Liver (tissue), 9 donors: ENCODE results near the gene JAKMIP1. TPM values are rescaled to one million over a fixed set of nuclear protein-coding genes. Genes with fewer than 3 reads are reported as not detected.

Experiments used
- DNase-seq: peaks from one replicate; pipeline ENCODE4 v3.0.0-alpha.2; 2017; ENCODE audit warnings: low spot score
- H3K27ac ChIP-seq, 2 donors: one replicate each; pipeline ENCODE4 v1.7.0; 2013; ENCODE audit warnings: inconsistent platforms in 2 of 2, low read length in 2 of 2, control low read depth in 1 of 2, low read depth in 1 of 2, mild to moderate bottlenecking in 1 of 2
- H3K27me3 ChIP-seq, 4 donors: one replicate each; pipeline versions ENCODE4 v1.6.1 to v1.7.0; 2013; ENCODE audit warnings: low read length in 3 of 4, inconsistent platforms in 1 of 4, mild to moderate bottlenecking in 1 of 4, moderate library complexity in 1 of 4; ENCODE audit not compliant: control insufficient read depth in 4 of 4, insufficient read depth in 4 of 4
- H3K36me3 ChIP-seq, 4 donors: one replicate each; pipeline versions ENCODE4 v1.6.1 to v1.7.0; 2013; ENCODE audit warnings: low read length in 3 of 4, mild to moderate bottlenecking in 3 of 4, low read depth in 1 of 4, moderate library complexity in 1 of 4; ENCODE audit not compliant: control insufficient read depth in 4 of 4, insufficient read depth in 3 of 4
- H3K4me1 ChIP-seq, 4 donors: one replicate each; pipeline versions ENCODE4 v1.6.1 to v1.7.0; 2013; ENCODE audit warnings: low read length in 3 of 4, mild to moderate bottlenecking in 3 of 4, moderate library complexity in 1 of 4; ENCODE audit not compliant: control insufficient read depth in 4 of 4, insufficient read depth in 4 of 4
- H3K4me3 ChIP-seq, 3 donors: one replicate each; pipeline versions ENCODE4 v1.6.1 to v1.7.0; 2013; ENCODE audit warnings: low read length in 3 of 3, control low read depth in 1 of 3, low read depth in 1 of 3, mild to moderate bottlenecking in 1 of 3
- H3K9ac ChIP-seq, 2 donors: one replicate each; pipeline ENCODE4 v1.7.0; 2013; ENCODE audit warnings: low read length in 2 of 2, mild to moderate bottlenecking in 2 of 2, moderate library complexity in 2 of 2, control low read depth in 1 of 2, low read depth in 1 of 2
- H3K9me3 ChIP-seq, 4 donors: one replicate each; pipeline versions ENCODE4 v1.6.1 to v1.7.0; 2013; ENCODE audit warnings: low read length in 3 of 4; ENCODE audit not compliant: control insufficient read depth in 4 of 4
- ATF3 ChIP-seq: IDR thresholded peaks from 2 replicates; pipeline ENCODE4 v1.6.1; 2016; ENCODE audit warnings: antibody characterized with exemption
- EGR1 ChIP-seq, 2 donors: IDR thresholded peaks; 2 replicates each; pipeline ENCODE4 v1.6.1; 2016 to 2018; ENCODE audit warnings: antibody characterized with exemption in 2 of 2, low read depth in 2 of 2
- FOXA1 ChIP-seq: IDR thresholded peaks from 2 replicates; pipeline ENCODE4 v1.6.1; 2016; ENCODE audit warnings: antibody characterized with exemption
- FOXA2 ChIP-seq: IDR thresholded peaks from 2 replicates; pipeline ENCODE4 v1.6.1; 2016; ENCODE audit warnings: antibody characterized with exemption
- GABPA ChIP-seq, 2 donors: IDR thresholded peaks in 1 of 2; conservative IDR thresholded peaks in 1 of 2; 2 replicates each; pipeline ENCODE4 v1.6.1; 2016; ENCODE audit warnings: antibody characterized with exemption in 2 of 2, mild to moderate bottlenecking in 1 of 2, moderate library complexity in 1 of 2
- JUND ChIP-seq, 2 donors: IDR thresholded peaks; 2 replicates each; pipeline ENCODE4 v1.6.1; 2016; ENCODE audit warnings: antibody characterized with exemption in 2 of 2
- NR2F2 ChIP-seq: IDR thresholded peaks from 2 replicates; pipeline ENCODE4 v1.6.1; 2016; ENCODE audit warnings: antibody characterized with exemption
- RAD21 ChIP-seq, 2 donors: IDR thresholded peaks; 2 replicates each; pipeline ENCODE4 v1.6.1; 2016; ENCODE audit warnings: antibody characterized with exemption in 2 of 2, mild to moderate bottlenecking in 2 of 2
- RXRA ChIP-seq, 2 donors: IDR thresholded peaks; 2 replicates each; pipeline ENCODE4 v1.6.1; 2017 to 2018; ENCODE audit warnings: antibody characterized with exemption in 2 of 2, mild to moderate bottlenecking in 1 of 2
- TAF1 ChIP-seq: conservative IDR thresholded peaks from 2 replicates; pipeline ENCODE4 v1.6.1; 2016; ENCODE audit warnings: antibody characterized with exemption, mild to moderate bottlenecking
- YY1 ChIP-seq: IDR thresholded peaks from 2 replicates; pipeline ENCODE4 v1.6.1; 2016; ENCODE audit warnings: antibody characterized with exemption, mild to moderate bottlenecking
- WGBS: extraction: QIAGEN DNeasy Blood & Tissue Kit; methylation state at CpG from one replicate; pipeline ENCODE4 v1.1.7; 2013; 5-methylcytosine and 5-hydroxymethylcytosine counted together
- polyA plus RNA-seq, 2 donors: library from polyadenylated mRNA; stranded (reverse) in 1 of 2; unstranded in 1 of 2; fragments of 200-250 nt in 1 of 2; fragments of >200 nt in 1 of 2; fragmentation: Nextera tagmentation in 1 of 2; extraction: Ambion mirVana in 1 of 2; gene quantifications; one replicate each; pipeline versions ENCODE4 v1.2.1 to v1.2.3, GENCODE V29; 2013 to 2015
- total RNA-seq, 2 donors: library from RNA; depleted of rRNA; stranded (reverse); fragments of >200 nt; gene quantifications; one replicate each; pipeline ENCODE4 v1.2.3, GENCODE V29; 2014
- TF ChIP-seq, protein P1 (sequence below): IDR thresholded peaks from 2 replicates; pipeline ENCODE4 v1.6.1; 2016; ENCODE audit warnings: antibody characterized with exemption, mild to moderate bottlenecking
- TF ChIP-seq, protein P2 (sequence below): fragments of 150-350 bp; IDR thresholded peaks from 2 replicates; pipeline ENCODE4 v1.5.1; 2017; ENCODE audit warnings: improper control_type of control experiment, low read depth, low read length; ENCODE audit not compliant: missing input control
- donor health status: healthy.
- donor health status: healthy.
- donor health status: healthy.
- donor health status: healthy.
- donor health status: healthy.

Gene JAKMIP1
- total and polyA plus RNA-seq, 4 donors: 0.08 to 0.50 TPM; not detected in 2

DNA sequence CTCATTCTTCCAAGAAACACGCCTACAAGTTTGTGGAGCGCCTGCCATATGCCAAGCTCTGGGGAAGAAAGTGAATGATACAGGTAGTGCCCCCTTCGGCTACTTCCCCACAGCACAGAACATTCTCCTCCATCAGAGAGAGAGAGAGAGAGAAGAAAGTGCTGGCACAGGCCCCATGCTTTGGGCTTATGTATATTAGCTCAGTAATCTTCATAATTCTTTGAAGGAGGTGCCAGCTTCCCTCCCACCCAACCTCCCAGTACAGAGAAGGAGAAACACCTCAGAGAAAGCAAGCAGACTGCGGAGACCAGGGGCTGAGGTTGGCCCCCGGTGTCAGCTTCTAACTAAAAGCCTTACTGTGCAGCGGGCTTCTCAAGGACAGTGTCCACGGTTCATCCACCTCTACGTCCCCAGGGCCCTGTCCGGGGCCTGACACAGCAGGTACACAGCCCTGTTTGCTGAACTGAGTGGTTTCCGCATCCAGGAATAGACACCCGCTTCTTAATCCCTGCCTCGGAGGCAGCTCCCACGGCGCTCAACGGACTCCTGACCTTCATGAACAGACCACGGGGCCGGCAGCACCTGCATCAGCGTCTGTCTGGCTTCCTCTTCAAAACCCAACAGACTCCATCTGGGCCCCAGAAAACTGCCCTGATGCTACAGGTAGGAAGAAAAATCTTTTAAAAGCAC lies 50.2 kb downstream of the JAKMIP1 start:
- H3K9me3 ChIP-seq: peaks cover 0 to 4% (median under 1%) of the 10 kb centered on the region in 4 donors

GRCh38 chr4:6148506-6149205 lies 51.7 kb downstream of the JAKMIP1 start:
- no peaks in the 10 kb centered on the region for H3K36me3 ChIP-seq
- no peaks in the 10 kb centered on the region for H3K4me1 ChIP-seq
- H3K4me3 ChIP-seq: no peak overlapping the region
- peaks cover 0 to 4% (median 2%) of the 10 kb centered on the region in 4 donors for H3K9me3 ChIP-seq
- WGBS: 81% methylated on average over 20 of the region's 20 CpGs
- H3K9ac ChIP-seq: no peak overlapping the region
- H3K27ac ChIP-seq: no peak overlapping the region
- no peak for DNase-seq
- peaks cover 0 to 6% (median 0%) of the 10 kb centered on the region in 4 donors for H3K27me3 ChIP-seq
- no peak for TF ChIP-seq RAD21 (IDR thresholded peaks at IDR 0.05)
- TF ChIP-seq FOXA1: no peak
- TF ChIP-seq, protein P1, sequence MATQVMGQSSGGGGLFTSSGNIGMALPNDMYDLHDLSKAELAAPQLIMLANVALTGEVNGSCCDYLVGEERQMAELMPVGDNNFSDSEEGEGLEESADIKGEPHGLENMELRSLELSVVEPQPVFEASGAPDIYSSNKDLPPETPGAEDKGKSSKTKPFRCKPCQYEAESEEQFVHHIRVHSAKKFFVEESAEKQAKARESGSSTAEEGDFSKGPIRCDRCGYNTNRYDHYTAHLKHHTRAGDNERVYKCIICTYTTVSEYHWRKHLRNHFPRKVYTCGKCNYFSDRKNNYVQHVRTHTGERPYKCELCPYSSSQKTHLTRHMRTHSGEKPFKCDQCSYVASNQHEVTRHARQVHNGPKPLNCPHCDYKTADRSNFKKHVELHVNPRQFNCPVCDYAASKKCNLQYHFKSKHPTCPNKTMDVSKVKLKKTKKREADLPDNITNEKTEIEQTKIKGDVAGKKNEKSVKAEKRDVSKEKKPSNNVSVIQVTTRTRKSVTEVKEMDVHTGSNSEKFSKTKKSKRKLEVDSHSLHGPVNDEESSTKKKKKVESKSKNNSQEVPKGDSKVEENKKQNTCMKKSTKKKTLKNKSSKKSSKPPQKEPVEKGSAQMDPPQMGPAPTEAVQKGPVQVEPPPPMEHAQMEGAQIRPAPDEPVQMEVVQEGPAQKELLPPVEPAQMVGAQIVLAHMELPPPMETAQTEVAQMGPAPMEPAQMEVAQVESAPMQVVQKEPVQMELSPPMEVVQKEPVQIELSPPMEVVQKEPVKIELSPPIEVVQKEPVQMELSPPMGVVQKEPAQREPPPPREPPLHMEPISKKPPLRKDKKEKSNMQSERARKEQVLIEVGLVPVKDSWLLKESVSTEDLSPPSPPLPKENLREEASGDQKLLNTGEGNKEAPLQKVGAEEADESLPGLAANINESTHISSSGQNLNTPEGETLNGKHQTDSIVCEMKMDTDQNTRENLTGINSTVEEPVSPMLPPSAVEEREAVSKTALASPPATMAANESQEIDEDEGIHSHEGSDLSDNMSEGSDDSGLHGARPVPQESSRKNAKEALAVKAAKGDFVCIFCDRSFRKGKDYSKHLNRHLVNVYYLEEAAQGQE: no peak
- TF ChIP-seq RXRA (IDR thresholded peaks at IDR 0.05): no peak
- no peak for TF ChIP-seq GABPA (IDR thresholded peaks at IDR 0.05 in 1 of 2, conservative IDR thresholded peaks at IDR 0.05 in 1 of 2)
- no peak for TF ChIP-seq JUND (IDR thresholded peaks at IDR 0.05)
- TF ChIP-seq NR2F2: no peak
- no peak for TF ChIP-seq EGR1 (IDR thresholded peaks at IDR 0.05; ENCODE audit: low read depth in 2 of 2)
- no peak for TF ChIP-seq TAF1
- TF ChIP-seq YY1: no peak
- no peak for TF ChIP-seq FOXA2

More for the DNA sequence above, 50.2 kb downstream of the JAKMIP1 start:
- Histone ChIP-seq H3K27me3 (peaks cover 0 to 9% (median 0%) of the 10 kb centered on the region in 4 donors), H3K27ac (no peak overlapping the region), H3K4me3 (no peak overlapping the region), H3K36me3 (no peaks in the 10 kb centered on the region), H3K9ac (no peak overlapping the region), H3K4me1 (no peaks in the 10 kb centered on the region)
- DNase-seq: no peak
- TF ChIP-seq NR2F2 (no peak), TAF1 (no peak), RAD21 (IDR thresholded peaks at IDR 0.05) (no peak), FOXA2 (no peak), JUND (IDR thresholded peaks at IDR 0.05) (no peak), EGR1 (IDR thresholded peaks at IDR 0.05; ENCODE audit: low read depth in 2 of 2) (no peak), GABPA (IDR thresholded peaks at IDR 0.05 in 1 of 2, conservative IDR thresholded peaks at IDR 0.05 in 1 of 2) (no peak), ATF3 (no peak), RXRA (IDR thresholded peaks at IDR 0.05) (no peak)
- TF ChIP-seq, protein P2, sequence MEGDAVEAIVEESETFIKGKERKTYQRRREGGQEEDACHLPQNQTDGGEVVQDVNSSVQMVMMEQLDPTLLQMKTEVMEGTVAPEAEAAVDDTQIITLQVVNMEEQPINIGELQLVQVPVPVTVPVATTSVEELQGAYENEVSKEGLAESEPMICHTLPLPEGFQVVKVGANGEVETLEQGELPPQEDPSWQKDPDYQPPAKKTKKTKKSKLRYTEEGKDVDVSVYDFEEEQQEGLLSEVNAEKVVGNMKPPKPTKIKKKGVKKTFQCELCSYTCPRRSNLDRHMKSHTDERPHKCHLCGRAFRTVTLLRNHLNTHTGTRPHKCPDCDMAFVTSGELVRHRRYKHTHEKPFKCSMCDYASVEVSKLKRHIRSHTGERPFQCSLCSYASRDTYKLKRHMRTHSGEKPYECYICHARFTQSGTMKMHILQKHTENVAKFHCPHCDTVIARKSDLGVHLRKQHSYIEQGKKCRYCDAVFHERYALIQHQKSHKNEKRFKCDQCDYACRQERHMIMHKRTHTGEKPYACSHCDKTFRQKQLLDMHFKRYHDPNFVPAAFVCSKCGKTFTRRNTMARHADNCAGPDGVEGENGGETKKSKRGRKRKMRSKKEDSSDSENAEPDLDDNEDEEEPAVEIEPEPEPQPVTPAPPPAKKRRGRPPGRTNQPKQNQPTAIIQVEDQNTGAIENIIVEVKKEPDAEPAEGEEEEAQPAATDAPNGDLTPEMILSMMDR: no peak
- 81% methylated on average over 18 of the region's 18 CpGs for WGBS
